OCI-LY3 (cell line): ENCODE measurements around the gene OCEL1.
A peak's percentile ranks its signal among the peaks of the same experiment; 100 is the strongest.

Experiments
- H2AFZ ChIP-seq: fragments of 200-600, 300-600 bp; shearing (Covaris generic); 2 replicates; pipeline ENCODE4 v1.6.0; 2014; ENCODE audit warnings: antibody characterized with exemption, low read depth, low read length
- H3K27ac ChIP-seq: fragments of 200-600, 300-600 bp; sonication (generic); 2 replicates; pipeline ENCODE4 v1.5.1; 2014; ENCODE audit warnings: mild to moderate bottlenecking, low read length, moderate library complexity, mixed read lengths
- H3K27me3 ChIP-seq: fragments of 200-600, 300-600 bp; sonication (generic); 2 replicates; pipeline ENCODE4 v1.6.1; 2014; ENCODE audit warnings: low read depth, low read length, mixed read lengths
- H3K36me3 ChIP-seq: fragments of 200-600, 300-600 bp; sonication (generic); replicated peaks from 2 replicates; pipeline ENCODE3; 2014; ENCODE audit warnings: low read depth, low read length, mixed read lengths
- H3K4me1 ChIP-seq: fragments of 300-600, 200-600 bp; sonication (generic); 2 replicates; pipeline ENCODE4 v1.6.1; 2014; ENCODE audit warnings: low read length, mixed read lengths
- H3K4me2 ChIP-seq: fragments of 200-600, 300-600 bp; sonication (generic); 2 replicates; pipeline ENCODE4 v1.6.1; 2014; ENCODE audit warnings: low read length, mixed read lengths
- H3K4me3 ChIP-seq: fragments of 300-600, 200-600 bp; sonication (generic); 2 replicates; pipeline ENCODE4 v1.5.1; 2014; ENCODE audit warnings: antibody characterized with exemption, mild to moderate bottlenecking, low read length, moderate library complexity
- H3K79me2 ChIP-seq: fragments of 300-600, 200-600 bp; shearing (Covaris generic); 2 replicates; pipeline ENCODE4 v1.6.1; 2014; ENCODE audit warnings: mild to moderate bottlenecking, low read length, mixed read lengths
- H3K9ac ChIP-seq: fragments of 300-600, 200-600 bp; shearing (Covaris generic); 2 replicates; pipeline ENCODE4 v1.6.0; 2014; ENCODE audit warnings: mild to moderate bottlenecking, low read length, moderate library complexity
- H3K9me3 ChIP-seq: fragments of 200-600, 300-600 bp; shearing (Covaris generic); 2 replicates; pipeline ENCODE4 v1.6.1; 2014; ENCODE audit warnings: low read length, mixed read lengths; ENCODE audit not compliant: insufficient read depth
- H4K20me1 ChIP-seq: fragments of 200-600, 300-600 bp; sonication (generic); 2 replicates; pipeline ENCODE4 v1.6.1; 2016; ENCODE audit warnings: low read length, mixed read lengths; ENCODE audit not compliant: insufficient read depth
- EZH2phosphoT487 ChIP-seq: fragments of 200-600 bp; shearing (Covaris generic); IDR thresholded peaks from 2 replicates; pipeline ENCODE4 v1.6.1; 2018; ENCODE audit warnings: antibody characterized with exemption, mixed run types, low read depth
- TF ChIP-seq, protein P1 (sequence below): fragments of 200-600, 300-600 bp; sonication (generic); IDR thresholded peaks from 2 replicates; pipeline ENCODE4 v1.5.1; 2014; ENCODE audit warnings: antibody characterized with exemption, low read length, low read depth

OCEL1 gene

DNA sequence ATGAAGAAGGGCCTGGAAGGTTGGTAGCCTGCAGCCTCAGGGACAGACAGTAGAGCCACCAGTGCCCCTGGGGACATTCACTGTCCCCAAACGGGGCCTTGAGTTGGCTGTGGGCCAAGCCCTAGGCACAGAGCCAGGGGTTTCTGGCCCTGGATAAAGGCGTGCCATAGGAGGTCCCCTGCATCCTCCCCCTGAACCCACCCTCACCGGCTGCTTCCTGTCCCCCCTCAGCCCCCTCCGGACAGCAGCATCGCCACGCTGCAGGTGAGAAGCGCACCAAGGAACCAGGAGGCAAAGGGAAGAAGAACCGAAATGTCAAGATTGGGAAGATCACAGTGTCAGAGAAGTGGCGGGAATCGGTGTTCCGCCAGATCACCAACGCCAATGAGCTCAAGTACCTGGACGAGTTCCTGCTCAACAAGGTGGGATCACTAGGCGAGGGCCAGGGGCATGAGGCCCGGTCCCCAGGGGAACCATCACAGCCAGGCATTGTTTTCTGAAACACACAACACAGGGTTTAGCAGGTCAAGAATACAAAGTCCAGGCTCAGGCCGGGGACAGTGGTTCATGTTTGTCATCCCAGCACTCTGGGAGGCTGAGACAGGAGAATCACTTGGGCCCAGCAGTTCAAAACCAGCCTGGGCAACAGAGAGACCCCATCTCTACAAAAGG, 25.5 kb upstream of the OCEL1 start:
- Histone ChIP-seq H2AFZ (no peak overlapping the region), H4K20me1 (0 out of 2 replicates have a peak, but pooled peaks cover 3% of the 10 kb centered on the region), H3K9ac (no peak overlapping the region), H3K4me2 (no peak overlapping the region), H3K27me3 (no peaks in the 10 kb centered on the region), H3K36me3 (peaks cover 69% of the 10 kb centered on the region), H3K27ac (no peak overlapping the region), H3K79me2 (no peaks in the 10 kb centered on the region), H3K4me1 (no peaks in the 10 kb centered on the region), H3K4me3 (no peak overlapping the region), H3K9me3 (no peaks in the 10 kb centered on the region)
- TF ChIP-seq, protein P1, sequence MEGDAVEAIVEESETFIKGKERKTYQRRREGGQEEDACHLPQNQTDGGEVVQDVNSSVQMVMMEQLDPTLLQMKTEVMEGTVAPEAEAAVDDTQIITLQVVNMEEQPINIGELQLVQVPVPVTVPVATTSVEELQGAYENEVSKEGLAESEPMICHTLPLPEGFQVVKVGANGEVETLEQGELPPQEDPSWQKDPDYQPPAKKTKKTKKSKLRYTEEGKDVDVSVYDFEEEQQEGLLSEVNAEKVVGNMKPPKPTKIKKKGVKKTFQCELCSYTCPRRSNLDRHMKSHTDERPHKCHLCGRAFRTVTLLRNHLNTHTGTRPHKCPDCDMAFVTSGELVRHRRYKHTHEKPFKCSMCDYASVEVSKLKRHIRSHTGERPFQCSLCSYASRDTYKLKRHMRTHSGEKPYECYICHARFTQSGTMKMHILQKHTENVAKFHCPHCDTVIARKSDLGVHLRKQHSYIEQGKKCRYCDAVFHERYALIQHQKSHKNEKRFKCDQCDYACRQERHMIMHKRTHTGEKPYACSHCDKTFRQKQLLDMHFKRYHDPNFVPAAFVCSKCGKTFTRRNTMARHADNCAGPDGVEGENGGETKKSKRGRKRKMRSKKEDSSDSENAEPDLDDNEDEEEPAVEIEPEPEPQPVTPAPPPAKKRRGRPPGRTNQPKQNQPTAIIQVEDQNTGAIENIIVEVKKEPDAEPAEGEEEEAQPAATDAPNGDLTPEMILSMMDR = no peak
- TF ChIP-seq EZH2phosphoT487 = no peak

DNA sequence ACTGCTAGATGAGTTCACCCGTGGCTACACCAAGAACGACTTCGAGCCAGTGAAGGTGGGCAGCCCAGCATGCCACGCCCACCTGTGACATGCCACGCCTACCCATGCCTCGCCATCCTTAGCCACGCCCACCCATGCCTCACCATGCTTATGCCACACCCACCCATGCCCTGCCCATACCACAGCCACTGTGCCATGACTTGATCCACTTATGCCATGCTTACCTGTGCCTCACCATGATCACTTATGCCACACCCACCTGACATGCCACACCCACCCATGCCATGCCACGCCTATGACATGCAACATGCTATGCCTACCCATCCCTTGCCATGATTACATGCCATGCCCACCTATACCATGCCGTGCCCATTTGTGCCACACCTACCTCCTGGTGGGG, 23.8 kb upstream of the OCEL1 start:
- no peak overlapping the region for H3K4me2 ChIP-seq
- no peaks in the 10 kb centered on the region for H3K9me3 ChIP-seq
- H3K36me3 ChIP-seq = peaks cover 79% of the 10 kb centered on the region
- no peaks in the 10 kb centered on the region for H3K4me1 ChIP-seq
- H3K27ac ChIP-seq = no peak overlapping the region
- 0 out of 2 replicates have a peak, but pooled peaks cover 3% of the 10 kb centered on the region for H4K20me1 ChIP-seq
- H3K4me3 ChIP-seq = no peak overlapping the region
- no peak overlapping the region for H3K9ac ChIP-seq
- H3K27me3 ChIP-seq = no peaks in the 10 kb centered on the region
- H2AFZ ChIP-seq = no peak overlapping the region
- TF ChIP-seq EZH2phosphoT487 = no peak
- TF ChIP-seq, protein P1 = no peak
- H3K79me2 ChIP-seq = no peaks in the 10 kb centered on the region

DNA sequence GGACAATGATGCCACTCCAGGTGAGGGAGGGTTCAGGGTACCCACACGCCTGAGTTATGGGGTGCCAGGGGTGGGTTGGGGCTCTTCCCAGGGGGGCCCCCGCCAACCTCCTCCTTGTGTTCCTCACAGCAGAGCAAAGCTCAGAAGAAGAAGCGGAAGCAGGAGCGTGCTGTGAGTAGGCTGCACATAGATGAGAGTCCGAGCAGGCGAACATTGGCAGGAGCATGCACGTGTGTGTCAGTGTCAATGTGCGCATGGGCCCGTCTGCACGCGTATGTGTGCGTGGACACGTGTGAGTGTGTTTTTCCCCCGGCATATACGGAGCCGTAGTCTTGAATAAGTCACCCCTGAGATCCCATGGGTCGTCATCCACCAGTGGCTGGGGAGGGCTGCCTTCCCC, 23.3 kb upstream of the OCEL1 start:
- Histone ChIP-seq H3K27me3 (no peaks in the 10 kb centered on the region), H4K20me1 (0 out of 2 replicates have a peak, but pooled peaks cover 3% of the 10 kb centered on the region), H3K36me3 (peaks cover 77% of the 10 kb centered on the region), H2AFZ (no peak overlapping the region), H3K27ac (no peak overlapping the region), H3K79me2 (no peaks in the 10 kb centered on the region), H3K4me1 (no peaks in the 10 kb centered on the region), H3K9ac (no peak overlapping the region), H3K4me3 (no peak overlapping the region), H3K9me3 (no peaks in the 10 kb centered on the region), H3K4me2 (no peak overlapping the region)
- TF ChIP-seq, protein P1 = no peak
- no peak for TF ChIP-seq EZH2phosphoT487

DNA sequence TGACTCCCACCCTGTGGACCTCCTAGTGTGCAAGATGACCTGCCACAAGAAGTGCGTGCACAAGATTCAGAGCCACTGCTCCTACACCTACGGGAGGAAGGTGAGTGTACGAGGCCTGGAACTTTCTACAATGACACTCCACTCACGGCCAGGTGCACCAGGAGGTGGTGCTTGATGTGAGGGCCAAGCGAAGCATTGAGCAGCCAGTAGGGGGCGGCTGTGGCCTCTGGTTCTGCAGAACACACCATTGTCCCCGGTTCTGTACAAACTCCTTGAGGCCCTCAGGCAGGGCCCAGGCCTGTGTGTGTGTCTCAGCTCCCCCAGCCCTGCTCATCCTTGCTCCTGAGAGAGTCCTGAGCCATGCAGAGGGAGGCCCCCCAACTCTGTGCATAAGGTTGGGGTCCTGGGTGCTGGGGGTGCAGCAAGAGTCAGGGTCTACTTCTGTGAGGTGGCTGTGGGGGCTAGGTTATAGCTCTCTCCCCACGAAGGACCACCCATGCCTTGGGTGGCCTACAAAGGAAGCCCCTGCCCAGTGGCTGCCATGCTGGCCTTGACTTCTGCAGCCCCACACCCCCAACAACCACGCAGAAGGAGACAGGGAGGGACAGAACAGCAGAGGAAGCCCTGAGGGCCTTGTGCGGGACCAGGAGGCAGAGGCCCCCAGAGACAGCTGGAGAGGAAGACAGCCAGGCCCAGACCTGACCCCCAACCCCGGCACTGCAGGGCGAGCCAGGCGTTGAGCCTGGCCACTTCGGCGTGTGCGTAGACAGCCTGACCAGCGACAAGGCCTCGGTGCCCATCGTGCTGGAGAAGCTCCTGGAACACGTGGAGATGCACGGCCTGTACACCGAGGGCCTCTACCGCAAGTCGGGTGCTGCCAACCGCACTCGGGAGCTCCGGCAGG, 20.5 kb upstream of the OCEL1 start:
- no peak overlapping the region for H3K27ac ChIP-seq
- peaks cover 68% of the 10 kb centered on the region for H3K36me3 ChIP-seq
- 0 out of 2 replicates have a peak, but pooled peaks cover 3% of the 10 kb centered on the region for H4K20me1 ChIP-seq
- no peaks in the 10 kb centered on the region for H3K27me3 ChIP-seq
- H3K4me2 ChIP-seq = no peak overlapping the region
- no peak overlapping the region for H3K4me3 ChIP-seq
- H3K79me2 ChIP-seq = no peaks in the 10 kb centered on the region
- H3K9ac ChIP-seq = no peak overlapping the region
- H3K4me1 ChIP-seq = no peaks in the 10 kb centered on the region
- H2AFZ ChIP-seq = no peak overlapping the region
- TF ChIP-seq, protein P1 = peak; percentile 64
- no peak for TF ChIP-seq EZH2phosphoT487
- H3K9me3 ChIP-seq = no peaks in the 10 kb centered on the region
